Heart left ventricle (tissue), 13 donors: ENCODE data around the gene TSC22D3.

Source experiments
- CTCF ChIP-seq, 12 donors: fragments of 200-600 bp; sonication (generic) in 4 of 12; IDR thresholded peaks; one replicate each; pipeline versions ENCODE4 v1.5.0 to v1.8.0; 2018 to 2022; ENCODE audit warnings: antibody characterized with exemption in 12 of 12, mild to moderate bottlenecking in 5 of 12
- POLR2A ChIP-seq, 2 donors: fragments of 450-650 bp; IDR thresholded peaks; one replicate each; pipeline ENCODE4 v1.6.1; 2017; ENCODE audit warnings: antibody characterized with exemption in 2 of 2, mild to moderate bottlenecking in 2 of 2, moderate library complexity in 2 of 2
- donor health status: ischemic (EF 13 %, LVEDD 7.1; RV severe dilation, severe dysfunction).
- donor health status: DM: no; HTN: yes; CAD: no.
- donor health status: DM: no; HTN: no; CAD: no.
- donor health status: ischemic (EF 25% LVEDD 6.9; RV normal size, moderate dysfunction).
- donor health status: ischemic (EF 25% LVEDD 5.7; RV mildly dilated, moderate dysfunction).
- donor health status: ischemic (EF 35%, LVEDD 5.7; RV mildly dilated, moderate dysfunction).
- donor health status: nonischemic (EF 11% LVEDD 7.7; RV severe dilation, severe dysfunction).
- donor health status: DM: yes; HTN: yes; CAD: no.
- donor health status: PGD.
- donor health status: ischemic (EF 29% LVEDD 5.4; RV normal size, mild dysfunction).
- donor health status: nonischemic (EF 23%, LVEDD 6.1; RV moderate dilation, normal function).

- TF ChIP-seq CTCF (IDR thresholded peaks at IDR 0.05) (no peak), POLR2A (IDR thresholded peaks at IDR 0.05) (no peak)
Measured at GRCh38 chrX:107739541-107739940, 36.0 kb downstream of the TSC22D3 start.
